H1 (cell line): Measurements from ENCODE around the gene GRIK4. TPM values are rescaled to one million over a fixed set of nuclear protein-coding genes. Genes with fewer than 3 reads are reported as not detected.

Experiments
- CTCF ChIA-PET: fragments of 300-600 bp; sonication (Branson Sonifier 250); formaldehyde crosslinking; loops from one replicate; lab custom pipeline; 2021; ENCODE audit not compliant: partially characterized antibody; lab: Charles Lee
- POLR2A ChIA-PET: fragments of 300-600 bp; sonication (Branson Sonifier 250); formaldehyde crosslinking; loops from one replicate; lab custom pipeline; 2021; ENCODE audit warnings: inconsistent platforms; ENCODE audit not compliant: partially characterized antibody; lab: Charles Lee
- DNase-seq, 2 experiments: peaks; one replicate each; pipeline versions ENCODE4 v3.0.0 to v3.0.0-alpha.2; 2010 to 2022; ENCODE audit warnings: low spot score in 2 of 2, low read depth in 1 of 2, mixed read lengths in 1 of 2
- FAIRE-seq: peaks from 2 replicates; lab custom pipeline; 2011; peaks lifted over from hg19 to GRCh38; lab: Jason Lieb, UNC
- H2AFZ ChIP-seq: 2 replicates; pipeline ENCODE4 v1.8.1; 2012; ENCODE audit warnings: low read length, inconsistent platforms
- H2AK5ac ChIP-seq: 2 replicates; pipeline ENCODE4 v1.6.1; 2013; ENCODE audit warnings: low read depth, low read length
- H2BK120ac ChIP-seq: replicated peaks from 2 replicates; pipeline ENCODE3; 2013; ENCODE audit warnings: low read depth, low read length, inconsistent platforms
- H2BK12ac ChIP-seq: 2 replicates; pipeline ENCODE4 v1.6.1; 2013; ENCODE audit warnings: low read depth, low read length
- H2BK15ac ChIP-seq: 2 replicates; pipeline ENCODE4 v1.6.1; 2013; ENCODE audit warnings: low read length
- H2BK20ac ChIP-seq: 2 replicates; pipeline ENCODE4 v1.6.1; 2013; ENCODE audit warnings: low read length
- H2BK5ac ChIP-seq: 2 replicates; pipeline ENCODE4 v1.6.1; 2013; ENCODE audit warnings: low read depth, low read length
- H3K14ac ChIP-seq: 2 replicates; pipeline ENCODE4 v1.6.1; 2013; ENCODE audit warnings: inconsistent platforms; ENCODE audit not compliant: insufficient read length
- H3K18ac ChIP-seq: 2 replicates; pipeline ENCODE4 v1.6.1; 2013; ENCODE audit warnings: low read length; ENCODE audit errors: extremely low read depth
- H3K23ac ChIP-seq: 2 replicates; pipeline ENCODE4 v1.6.1; 2013; ENCODE audit warnings: inconsistent platforms; ENCODE audit not compliant: insufficient read length
- H3K23me2 ChIP-seq: 2 replicates; pipeline ENCODE4 v1.6.1; 2013; ENCODE audit warnings: low read depth, low read length
- H3K27ac ChIP-seq: 2 replicates; pipeline ENCODE4 v1.6.1; 2011; ENCODE audit warnings: low read depth, low read length, inconsistent platforms
- H3K27me3 ChIP-seq, 4 experiments: replicated peaks in 1 of 4; 1 replicate in 1 of 4; 2 replicates in 3 of 4; pipeline versions ENCODE4 v1.6.1 to v1.8.1; 2011 to 2013; ENCODE audit warnings: low read length in 3 of 4, mild to moderate bottlenecking in 3 of 4, inconsistent platforms in 2 of 4, mixed read lengths in 2 of 4, moderate library complexity in 1 of 4; ENCODE audit not compliant: control insufficient read depth in 3 of 4, insufficient read depth in 3 of 4; ENCODE audit errors: extremely low read depth in 1 of 4
- H3K36me3 ChIP-seq, 4 experiments: 2 replicates each; pipeline versions ENCODE4 v1.6.1 to v1.8.1; 2011 to 2013; ENCODE audit warnings: mild to moderate bottlenecking in 4 of 4, low read length in 3 of 4, moderate library complexity in 2 of 4, control low read depth in 1 of 4, inconsistent platforms in 1 of 4; ENCODE audit not compliant: insufficient read depth in 4 of 4, control insufficient read depth in 2 of 4
- H3K4ac ChIP-seq: replicated peaks from 2 replicates; pipeline ENCODE3; 2013; ENCODE audit warnings: low read length, low read depth, mixed read lengths, inconsistent platforms; ENCODE audit not compliant: insufficient read length
- H3K4me1 ChIP-seq, 4 experiments: replicated peaks in 1 of 4; 1 replicate in 1 of 4; 2 replicates in 3 of 4; pipeline versions ENCODE4 v1.6.1 to v1.8.1; 2011 to 2013; ENCODE audit warnings: low read length in 3 of 4, inconsistent platforms in 2 of 4, mixed read lengths in 1 of 4; ENCODE audit not compliant: insufficient read depth in 4 of 4, control insufficient read depth in 3 of 4
- H3K4me2 ChIP-seq, 2 experiments: 2 replicates each; pipeline versions ENCODE4 v1.6.1 to v1.8.1; 2011 to 2013; ENCODE audit warnings: low read depth in 2 of 2, low read length in 2 of 2, control low read depth in 1 of 2, inconsistent platforms in 1 of 2, mild to moderate bottlenecking in 1 of 2; ENCODE audit not compliant: insufficient read depth in 1 of 2
- H3K4me3 ChIP-seq, 4 experiments: fragments of 200-600, 300-600 bp in 1 of 4; sonication (generic), shearing (Covaris generic), sonication (Bioruptor Twin) in 1 of 4; 2 replicates each; pipeline versions ENCODE4 v1.5.1 to v1.8.1; 2011 to 2016; ENCODE audit warnings: low read length in 4 of 4, low read depth in 3 of 4, control low read depth in 2 of 4, inconsistent platforms in 2 of 4, mild to moderate bottlenecking in 2 of 4, mixed read lengths in 1 of 4, moderate library complexity in 1 of 4; ENCODE audit not compliant: insufficient read depth in 2 of 4; ENCODE audit errors: extremely low read depth in 1 of 4
- H3K56ac ChIP-seq: replicated peaks from 2 replicates; pipeline ENCODE3; 2013; ENCODE audit warnings: low read depth, mild to moderate bottlenecking, mixed read lengths, low read length, inconsistent platforms; ENCODE audit not compliant: insufficient read length
- H3K79me1 ChIP-seq: 2 replicates; pipeline ENCODE4 v1.6.1; 2013; ENCODE audit warnings: low read depth, low read length, control low read depth
- H3K79me2 ChIP-seq, 2 experiments: 2 replicates each; pipeline versions ENCODE4 v1.6.1 to v1.8.1; 2012 to 2013; ENCODE audit warnings: low read length in 2 of 2, mild to moderate bottlenecking in 2 of 2, inconsistent platforms in 1 of 2; ENCODE audit not compliant: insufficient read depth in 2 of 2, control insufficient read depth in 1 of 2
- H3K9ac ChIP-seq, 4 experiments: replicated peaks in 1 of 4; 1 replicate in 1 of 4; 2 replicates in 3 of 4; pipeline versions ENCODE4 v1.6.1 to v1.8.1; 2011 to 2013; ENCODE audit warnings: low read depth in 3 of 4, low read length in 3 of 4, control low read depth in 2 of 4, mild to moderate bottlenecking in 2 of 4, moderate library complexity in 2 of 4, inconsistent platforms in 1 of 4; ENCODE audit errors: extremely low read depth in 1 of 4
- H3K9me3 ChIP-seq, 2 experiments: 2 replicates each; pipeline versions ENCODE4 v1.6.1 to v1.8.1; 2012 to 2013; ENCODE audit warnings: mild to moderate bottlenecking in 2 of 2, moderate library complexity in 2 of 2, control low read depth in 1 of 2, inconsistent platforms in 1 of 2, low read depth in 1 of 2, low read length in 1 of 2, mixed read lengths in 1 of 2; ENCODE audit not compliant: insufficient read depth in 2 of 2
- H4K20me1 ChIP-seq, 2 experiments: replicated peaks in 1 of 2; 2 replicates each; pipeline versions ENCODE3 to v1.8.1; 2011 to 2013; ENCODE audit warnings: inconsistent platforms in 2 of 2, low read length in 2 of 2, mild to moderate bottlenecking in 1 of 2; ENCODE audit not compliant: insufficient read depth in 2 of 2, control insufficient read depth in 1 of 2
- H4K5ac ChIP-seq: 2 replicates; pipeline ENCODE4 v1.6.1; 2013; ENCODE audit warnings: low read length, low read depth, mixed read lengths, inconsistent platforms; ENCODE audit not compliant: insufficient read length
- H4K8ac ChIP-seq: 2 replicates; pipeline ENCODE4 v1.8.0; 2013; ENCODE audit warnings: mild to moderate bottlenecking, moderate library complexity, low read length, inconsistent platforms; ENCODE audit not compliant: insufficient read depth; ENCODE audit errors: extremely low read depth
- H4K91ac ChIP-seq: replicated peaks from 2 replicates; pipeline ENCODE3; 2013; ENCODE audit warnings: low read length, mixed read lengths, inconsistent platforms; ENCODE audit not compliant: insufficient read length
- BACH1 ChIP-seq: IDR thresholded peaks from 2 replicates; pipeline ENCODE4 v1.6.1; 2012; ENCODE audit warnings: low read length, improper control_type of control experiment
- BRCA1 ChIP-seq: IDR thresholded peaks from 2 replicates; pipeline ENCODE4 v1.6.1; 2012; ENCODE audit warnings: low read depth, low read length, improper control_type of control experiment
- E2F6 ChIP-seq: IDR thresholded peaks from 2 replicates; pipeline ENCODE4 v1.6.1; 2012; ENCODE audit warnings: inconsistent platforms
- HDAC2 ChIP-seq, 2 experiments: fragments of 300-600 bp in 1 of 2; sonication (generic) in 1 of 2; IDR thresholded peaks; 2 replicates each; pipeline ENCODE4 v1.6.1; 2011 to 2012; ENCODE audit warnings: low read depth in 2 of 2, low read length in 2 of 2, mild to moderate bottlenecking in 2 of 2, moderate library complexity in 2 of 2, borderline replicate concordance in 1 of 2, inconsistent platforms in 1 of 2
- POLR2AphosphoS5 ChIP-seq: IDR thresholded peaks from 2 replicates; pipeline ENCODE4 v1.6.1; 2011; ENCODE audit warnings: low read depth, low read length
- RAD21 ChIP-seq, 2 experiments: IDR thresholded peaks in 1 of 2; conservative IDR thresholded peaks in 1 of 2; 2 replicates each; pipeline ENCODE4 v1.6.1; 2011; ENCODE audit warnings: low read depth in 2 of 2, low read length in 2 of 2, improper control_type of control experiment in 1 of 2, inconsistent platforms in 1 of 2, mild to moderate bottlenecking in 1 of 2, moderate library complexity in 1 of 2
- RBBP5 ChIP-seq: IDR thresholded peaks from 2 replicates; pipeline ENCODE4 v1.7.1; 2012; ENCODE audit warnings: low read depth, mild to moderate bottlenecking, inconsistent platforms, low read length, moderate library complexity, borderline replicate concordance
- SP1 ChIP-seq: IDR thresholded peaks from 2 replicates; pipeline ENCODE4 v1.6.1; 2011; ENCODE audit warnings: low read depth, low read length
- TBP ChIP-seq: IDR thresholded peaks from 2 replicates; pipeline ENCODE4 v1.6.1; 2011; ENCODE audit warnings: low read depth, low read length, improper control_type of control experiment
- TEAD4 ChIP-seq: IDR thresholded peaks from 2 replicates; pipeline ENCODE4 v1.6.1; 2012; ENCODE audit warnings: low read depth, low read length, inconsistent platforms, mixed read lengths
- WGBS, 2 experiments: shearing (Covaris generic) in 1 of 2; methylation state at CpG; one replicate each; pipeline versions ENCODE4 v1.1.6 to v1.1.7; 2013 to 2015; ENCODE audit warnings: low lambda C conversion rate in 2 of 2, mixed read lengths in 2 of 2, inconsistent platforms in 1 of 2, low coverage in 1 of 2, missing lambda C conversion rate in 1 of 2; ENCODE audit not compliant: insufficient replicate concordance in 2 of 2, insufficient coverage in 1 of 2, insufficient read length in 1 of 2; ENCODE audit errors: extremely low coverage in 1 of 2, missing lambda C conversion rate in 1 of 2; 5-methylcytosine and 5-hydroxymethylcytosine counted together
- polyA plus RNA-seq, 7 experiments: library from polyadenylated mRNA; depleted of rRNA in 3 of 7; stranded (reverse) in 5 of 7; unstranded in 2 of 7; fragments of >200 nt in 5 of 7; fragments of 200-250 nt in 2 of 7; gene quantifications; 1 replicate in 5 of 7; 2 replicates in 1 of 7; 4 replicates in 1 of 7; pipeline versions ENCODE4 v1.2.1 to v1.2.3, GENCODE V29; 2011 to 2013; ENCODE audit warnings: missing spikeins in 2 of 7, mixed read lengths in 2 of 7
- total RNA-seq: library from RNA; stranded (reverse); fragmentation: NEBNext Ultra II Directional; extraction: Animal tissue kit (Norgen Biotek cat#: 25700); gene quantifications from 2 replicates; pipeline ENCODE4 v1.2.1, GENCODE V29; 2021

GRIK4 gene
- total and polyA plus RNA-seq, 2 of the 8 experiments (the other 6 are each of a cell fraction or from before 2014, with no cell fraction given), result 1.2 to 2.9 TPM

- CTCF ChIA-PET, result interaction anchor here (0.9 to 2.5 kb wide), 19 partner anchors 11 to 404 kb away, joined by 3 to 12 read pairs (median 4); partner anchors contain the start of gene GRIK4
- FAIRE-seq (no peak), DNase-seq (no peak)
- Histone ChIP-seq H2AK5ac (peak overlapping the region; percentile 48; the same call in 1 of the 2 replicates), H3K79me1 (no peaks in the 10 kb centered on the region), H4K91ac (no peak overlapping the region), H3K23ac (no peak overlapping the region), H3K9me3 (no peaks in the 10 kb centered on the region), H3K4me1 (peaks cover 4 to 23% (median 12%) of the 10 kb centered on the region in 4 experiments), H3K4me3 (no peak overlapping the region), H2BK15ac (peak overlapping the region; percentile 95; the same call in 1 of the 2 replicates), H2BK5ac (peak overlapping the region; percentile 60; the same call in 1 of the 2 replicates), H2BK120ac (no peak overlapping the region), H4K8ac (no peak overlapping the region), H3K4ac (no peak overlapping the region), H3K4me2 (no peak overlapping the region), H3K14ac (no peak overlapping the region), H4K5ac (no peak overlapping the region), H3K27me3 (no peaks in the 10 kb centered on the region; a peak in 1 of 7 replicates), H3K36me3 (no peaks in the 10 kb centered on the region), H3K56ac (no peak overlapping the region), H3K9ac (no peak overlapping the region), H2BK20ac (0 out of 2 replicates have a peak overlapping the region, but pooled peaks have one; percentile 24), H2AFZ (no peak overlapping the region), H3K23me2 (no peaks in the 10 kb centered on the region; the same call in 1 of the 2 replicates), H3K79me2 (no peaks in the 10 kb centered on the region), H3K18ac (no peak overlapping the region; the same call in none of the 2 replicates), H2BK12ac (peak overlapping the region; percentile 68; the same call in 1 of the 2 replicates), H3K27ac (no peak overlapping the region), H4K20me1 (no peaks in the 10 kb centered on the region)
- WGBS, 2 experiments, result 81% methylated on average over 15 of the region's 15 CpGs; no CpG with 5 or more reads in 1 of the 2 experiments
- POLR2A ChIA-PET, result interaction anchor here (0.5 to 1.4 kb wide), 4 partner anchors 15 to 117 kb away, joined by 3 to 4 read pairs (median 3); no protein-coding TSS in a partner anchor
- TF ChIP-seq E2F6 (no peak), BACH1 (no peak), RAD21 (IDR thresholded peaks at IDR 0.05 in 1 of 2, conservative IDR thresholded peaks at IDR 0.05 in 1 of 2; ENCODE audit: low read depth in 2 of 2, low read length in 2 of 2) (peak in 1 of 2 experiments; percentile 42; a peak in 1 of 4 replicates), SP1 (no peak), HDAC2 (IDR thresholded peaks at IDR 0.05; ENCODE audit: borderline replicate concordance in 1 of 2, low read depth in 2 of 2, low read length in 2 of 2) (no peak), RBBP5 (no peak), TEAD4 (no peak), TBP (no peak), BRCA1 (no peak), POLR2AphosphoS5 (no peak)
Measured at GRCh38 chr11:120547811-120548681, 36.5 kb downstream of the GRIK4 start.
